ENCODE data around the gene B3GLCT. TPM values are rescaled to one million over a fixed set of nuclear protein-coding genes. Genes with fewer than 3 reads are reported as not detected.

Gene B3GLCT
- total and polyA plus RNA-seq, 2 experiments from 2014 or later = 2.2 to 4.4 TPM

- TF ChIP-seq ZNF462 (CRISPR knock-in tag; IDR thresholded peaks at IDR 0.05) (no peak), EZH2phosphoT487 (IDR thresholded peaks at IDR 0.05; ENCODE audit: unreplicated experiment) (no peak), STAT1 (IDR thresholded peaks at IDR 0.05; ENCODE audit: unreplicated experiment) (no peak)
These were observed 23.4 kb downstream of the B3GLCT start (continued) for GRCh38 chr13:31223215-31223614.

GRCh38 chr13:31223640-31224039 is 23.9 kb downstream of the B3GLCT start:
- TF ChIP-seq CTCF (conservative IDR thresholded peaks at IDR 0.05; ENCODE audit: low read depth in 2 of 2) = no peak
- no peak for TF ChIP-seq ZNF114 (CRISPR knock-in tag; IDR thresholded peaks at IDR 0.05)
- no peak for TF ChIP-seq EZH2phosphoT487 (IDR thresholded peaks at IDR 0.05; ENCODE audit: unreplicated experiment)
- no peak for TF ChIP-seq STAT1 (IDR thresholded peaks at IDR 0.05; ENCODE audit: unreplicated experiment)
- no peak for TF ChIP-seq JUNB (IDR thresholded peaks at IDR 0.05; ENCODE audit: unreplicated experiment)
- TF ChIP-seq ETS1 (IDR thresholded peaks at IDR 0.05) = no peak
- no peak for TF ChIP-seq POLR2AphosphoS5 (IDR thresholded peaks at IDR 0.05; ENCODE audit: low read depth)
- no peak for TF ChIP-seq ZNF331 (CRISPR knock-in tag; IDR thresholded peaks at IDR 0.05; ENCODE audit: low read depth)
- no peak for TF ChIP-seq EZH2 (IDR thresholded peaks at IDR 0.05; ENCODE audit: low read depth, unreplicated experiment)
- no peak for TF ChIP-seq REST (IDR thresholded peaks at IDR 0.05; ENCODE audit: unreplicated experiment)
- H3K79me2 ChIP-seq (replicated peaks; ENCODE audit: insufficient read depth) = no peaks in the 10 kb centered on the region
- H3K4me3 Mint-ChIP-seq = no peak overlapping the region
- no peaks in the 10 kb centered on the region for H3K9me3 Mint-ChIP-seq
- no peaks in the 10 kb centered on the region for H3K36me3 ChIP-seq (ENCODE audit: insufficient read depth)
- peaks cover 6% of the 10 kb centered on the region; the same call in 1 of the 2 replicates for H3K9me2 ChIP-seq (ENCODE audit: insufficient read depth)
- no peak overlapping the region for H3K4me2 ChIP-seq
- no peaks in the 10 kb centered on the region for H3F3A ChIP-seq (replicated peaks; ENCODE audit: low read depth)
- no peak for ATAC-seq
- H3K27ac Mint-ChIP-seq = no peak overlapping the region
- H3K4me1 ChIP-seq (ENCODE audit: insufficient read depth) = peaks cover 16% of the 10 kb centered on the region; the same call in 1 of the 2 replicates
- H3K27me3 ChIP-seq (ENCODE audit: insufficient read depth) = no peaks in the 10 kb centered on the region
- H2AFZ ChIP-seq = no peak overlapping the region
- no peak overlapping the region for H3K4me3 ChIP-seq
- H3K4me1 Mint-ChIP-seq = peaks cover 24% of the 10 kb centered on the region
- no peaks in the 10 kb centered on the region for H4K20me1 ChIP-seq (replicated peaks; ENCODE audit: insufficient read depth)
- DNase-seq (ENCODE audit: low spot score) = no peak
- H3K27ac ChIP-seq (ENCODE audit: low read depth) = no peak overlapping the region
- no peaks in the 10 kb centered on the region for H3K27me3 Mint-ChIP-seq (ENCODE audit: insufficient read depth, low read depth, poor library complexity)
- no peaks in the 10 kb centered on the region for H3K36me3 Mint-ChIP-seq (ENCODE audit: low read depth)
